K562 (cell line): ENCODE data around the gene HLA-E. TPM values are rescaled to one million over a fixed set of nuclear protein-coding genes. Genes with fewer than 3 reads are reported as not detected.

ENCODE experiments used
- COPS2 ChIP-seq: fragments of 450-650 bp; conservative IDR thresholded peaks from 2 replicates; pipeline ENCODE4 v1.6.1; 2016; ENCODE audit warnings: mild to moderate bottlenecking, moderate library complexity
- FOXK1 ChIP-seq: sonication (generic); formaldehyde crosslinking; IDR thresholded peaks from 2 replicates; pipeline ENCODE4 v1.8.0; 2022; ENCODE audit warnings: missing genetic modification reagents, mild to moderate bottlenecking, borderline replicate concordance
- HMG20A ChIP-seq: fragments of 450-650 bp; formaldehyde crosslinking; conservative IDR thresholded peaks from 2 replicates; pipeline ENCODE4 v1.4.0; 2020; ENCODE audit warnings: mild to moderate bottlenecking, mixed read lengths
- PPARD ChIP-seq: fragments of 250-450 bp; sonication (Bioruptor Pico); IDR thresholded peaks from 2 replicates; pipeline ENCODE4 v1.8.0; 2022; ENCODE audit warnings: inconsistent platforms, mild to moderate bottlenecking, moderate library complexity
- RFX5 ChIP-seq: IDR thresholded peaks from 2 replicates; pipeline ENCODE4 v1.6.1; 2011; ENCODE audit warnings: low read depth, mild to moderate bottlenecking, improper control_type of control experiment, low read length
- ZBTB34 ChIP-seq: fragments of 250-450 bp; sonication (Bioruptor Pico); IDR thresholded peaks from 2 replicates; pipeline ENCODE4 v1.8.0; 2021; ENCODE audit warnings: mild to moderate bottlenecking, moderate library complexity
- ZNF445 ChIP-seq: fragments of 250-450 bp; sonication (Bioruptor Pico); IDR thresholded peaks from 2 replicates; pipeline ENCODE4 v1.4.0; 2020; ENCODE audit warnings: low read depth, mild to moderate bottlenecking, moderate library complexity
- polyA plus RNA-seq, 8 experiments: library from polyadenylated mRNA; depleted of rRNA in 4 of 8; stranded (reverse) in 5 of 8; unstranded in 3 of 8; fragments of >200 nt; fragmentation: Nextera tagmentation in 2 of 8; fragmentation: Illumina TruSeq in 1 of 8; extraction: Ambion mirVana in 2 of 8; extraction: Trizol in 1 of 8; gene quantifications; 2 replicates each; pipeline versions ENCODE4 v1.2.1 to v1.2.3, GENCODE V29; 2011 to 2014; ENCODE audit warnings: inconsistent platforms in 1 of 8, missing spikeins in 1 of 8
- total RNA-seq, 7 experiments: library from RNA; depleted of rRNA in 6 of 7; stranded (reverse); fragments of >200 nt in 6 of 7; fragmentation: Illumina TruSeq in 2 of 7; extraction: Trizol in 2 of 7; gene quantifications; 2 replicates each; pipeline versions ENCODE4 v1.2.1 to v1.2.3, GENCODE V29; 2011 to 2021; ENCODE audit warnings: low replicate concordance in 1 of 7
- TF ChIP-seq, protein P1 (sequence below): fragments of 250-450 bp; sonication (Bioruptor Pico); IDR thresholded peaks from 2 replicates; pipeline ENCODE4 v1.8.0; 2022; ENCODE audit warnings: inconsistent platforms
- TF ChIP-seq, protein P2 (sequence below): IDR thresholded peaks from 2 replicates; pipeline ENCODE4 v1.6.1; 2016; ENCODE audit warnings: missing genetic modification characterization, missing compliant biosample characterization

HLA-E gene
- total and polyA plus RNA-seq, 9 of the 15 experiments (the other 6 are each of a cell fraction or from before 2014, with no cell fraction given): 3.2 to 39.9 (median 26.8) TPM

DNA sequence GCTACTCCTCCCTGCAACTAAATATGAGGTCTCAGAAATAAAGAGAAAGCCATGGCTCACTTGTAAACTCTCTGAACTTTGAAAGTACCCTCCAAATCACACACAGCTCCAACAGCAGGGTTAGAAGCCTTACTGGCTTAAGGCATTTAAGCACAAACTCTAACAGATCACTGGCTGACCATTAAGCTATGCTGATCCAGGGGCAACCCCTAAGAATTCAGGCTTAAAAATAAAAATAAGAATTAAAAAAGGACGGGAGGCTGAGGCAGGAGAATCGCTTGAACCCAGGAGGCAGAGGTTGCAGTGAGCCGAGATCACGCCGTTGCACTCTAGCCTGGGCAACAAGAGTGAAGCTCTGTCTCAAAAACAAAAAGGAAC is 21.8 kb downstream of the HLA-E start (continued):
- TF ChIP-seq, protein P1, sequence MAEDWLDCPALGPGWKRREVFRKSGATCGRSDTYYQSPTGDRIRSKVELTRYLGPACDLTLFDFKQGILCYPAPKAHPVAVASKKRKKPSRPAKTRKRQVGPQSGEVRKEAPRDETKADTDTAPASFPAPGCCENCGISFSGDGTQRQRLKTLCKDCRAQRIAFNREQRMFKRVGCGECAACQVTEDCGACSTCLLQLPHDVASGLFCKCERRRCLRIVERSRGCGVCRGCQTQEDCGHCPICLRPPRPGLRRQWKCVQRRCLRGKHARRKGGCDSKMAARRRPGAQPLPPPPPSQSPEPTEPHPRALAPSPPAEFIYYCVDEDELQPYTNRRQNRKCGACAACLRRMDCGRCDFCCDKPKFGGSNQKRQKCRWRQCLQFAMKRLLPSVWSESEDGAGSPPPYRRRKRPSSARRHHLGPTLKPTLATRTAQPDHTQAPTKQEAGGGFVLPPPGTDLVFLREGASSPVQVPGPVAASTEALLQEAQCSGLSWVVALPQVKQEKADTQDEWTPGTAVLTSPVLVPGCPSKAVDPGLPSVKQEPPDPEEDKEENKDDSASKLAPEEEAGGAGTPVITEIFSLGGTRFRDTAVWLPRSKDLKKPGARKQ (CRISPR knock-in tag): no peak
- TF ChIP-seq ZNF445 (CRISPR knock-in tag) (no peak), ZBTB34 (CRISPR knock-in tag) (no peak), PPARD (CRISPR knock-in tag) (no peak), HMG20A (no peak), COPS2 (no peak), FOXK1 (no peak), RFX5 (no peak)
- TF ChIP-seq, protein P2, sequence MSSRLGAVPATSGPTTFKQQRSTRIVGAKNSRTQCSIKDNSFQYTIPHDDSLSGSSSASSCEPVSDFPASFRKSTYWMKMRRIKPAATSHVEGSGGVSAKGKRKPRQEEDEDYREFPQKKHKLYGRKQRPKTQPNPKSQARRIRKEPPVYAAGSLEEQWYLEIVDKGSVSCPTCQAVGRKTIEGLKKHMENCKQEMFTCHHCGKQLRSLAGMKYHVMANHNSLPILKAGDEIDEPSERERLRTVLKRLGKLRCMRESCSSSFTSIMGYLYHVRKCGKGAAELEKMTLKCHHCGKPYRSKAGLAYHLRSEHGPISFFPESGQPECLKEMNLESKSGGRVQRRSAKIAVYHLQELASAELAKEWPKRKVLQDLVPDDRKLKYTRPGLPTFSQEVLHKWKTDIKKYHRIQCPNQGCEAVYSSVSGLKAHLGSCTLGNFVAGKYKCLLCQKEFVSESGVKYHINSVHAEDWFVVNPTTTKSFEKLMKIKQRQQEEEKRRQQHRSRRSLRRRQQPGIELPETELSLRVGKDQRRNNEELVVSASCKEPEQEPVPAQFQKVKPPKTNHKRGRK (tag): no peak
